Suprapubic skin (tissue), 4 donors: ENCODE data around the gene RPS6KA1. TPM values are rescaled to one million over a fixed set of nuclear protein-coding genes. Genes with fewer than 3 reads are reported as not detected.

Experiments
- DNase-seq, 2 donors: peaks; one replicate each; pipeline ENCODE4 v3.0.0-alpha.2; 2019; ENCODE audit warnings: low spot score in 2 of 2
- H3K27ac ChIP-seq: fragments of 200-600 bp; sonication (generic); one replicate; pipeline ENCODE4 v1.5.1; 2019
- H3K27me3 ChIP-seq: fragments of 200-600 bp; sonication (generic); one replicate; pipeline ENCODE4 v1.5.1; 2019
- H3K36me3 ChIP-seq: fragments of 200-600 bp; sonication (generic); one replicate; pipeline ENCODE4 v1.5.1; 2019
- H3K4me1 ChIP-seq: fragments of 200-600 bp; sonication (generic); one replicate; pipeline ENCODE4 v1.5.1; 2019
- H3K4me3 ChIP-seq: fragments of 200-600 bp; sonication (generic); one replicate; pipeline ENCODE4 v1.5.1; 2019; ENCODE audit warnings: mild to moderate bottlenecking
- H3K9me3 ChIP-seq: fragments of 200-600 bp; sonication (generic); one replicate; pipeline ENCODE4 v1.5.1; 2019
- EP300 ChIP-seq: sonication (generic); formaldehyde crosslinking; IDR thresholded peaks from one replicate; pipeline ENCODE4 v1.6.1; 2017; ENCODE audit warnings: antibody characterized with exemption
- POLR2A ChIP-seq, 2 donors: fragments of 450-650 bp; IDR thresholded peaks; one replicate each; pipeline ENCODE4 v1.6.1; 2017; ENCODE audit warnings: antibody characterized with exemption in 2 of 2, mild to moderate bottlenecking in 2 of 2, moderate library complexity in 2 of 2
- POLR2AphosphoS5 ChIP-seq, 3 donors: sonication (generic); formaldehyde crosslinking; IDR thresholded peaks; one replicate each; pipeline ENCODE4 v1.6.1; 2017; ENCODE audit warnings: antibody characterized with exemption in 3 of 3
- WGBS: methylation state at CpG from one replicate; pipeline ENCODE4 v1.1.5; 2018; 5-methylcytosine and 5-hydroxymethylcytosine counted together
- total RNA-seq, 4 donors: library from RNA; depleted of rRNA; stranded (reverse); fragments of >200 nt; gene quantifications; one replicate each; pipeline ENCODE4 v1.1.0, GENCODE V29; 2016
- TF ChIP-seq, protein P1 (sequence below), 2 donors: fragments of 200-600 bp in 1 of 2; fragments of 450-650 bp in 1 of 2; sonication (generic) in 1 of 2; IDR thresholded peaks; one replicate each; pipeline ENCODE4 v1.5.1; 2016 to 2019; ENCODE audit warnings: antibody characterized with exemption in 2 of 2, mild to moderate bottlenecking in 1 of 2, moderate library complexity in 1 of 2

The RPS6KA1 gene
- 10 to 100 TPM; 37.8 to 50.9 (median 43.7) TPM for total RNA-seq

DNA sequence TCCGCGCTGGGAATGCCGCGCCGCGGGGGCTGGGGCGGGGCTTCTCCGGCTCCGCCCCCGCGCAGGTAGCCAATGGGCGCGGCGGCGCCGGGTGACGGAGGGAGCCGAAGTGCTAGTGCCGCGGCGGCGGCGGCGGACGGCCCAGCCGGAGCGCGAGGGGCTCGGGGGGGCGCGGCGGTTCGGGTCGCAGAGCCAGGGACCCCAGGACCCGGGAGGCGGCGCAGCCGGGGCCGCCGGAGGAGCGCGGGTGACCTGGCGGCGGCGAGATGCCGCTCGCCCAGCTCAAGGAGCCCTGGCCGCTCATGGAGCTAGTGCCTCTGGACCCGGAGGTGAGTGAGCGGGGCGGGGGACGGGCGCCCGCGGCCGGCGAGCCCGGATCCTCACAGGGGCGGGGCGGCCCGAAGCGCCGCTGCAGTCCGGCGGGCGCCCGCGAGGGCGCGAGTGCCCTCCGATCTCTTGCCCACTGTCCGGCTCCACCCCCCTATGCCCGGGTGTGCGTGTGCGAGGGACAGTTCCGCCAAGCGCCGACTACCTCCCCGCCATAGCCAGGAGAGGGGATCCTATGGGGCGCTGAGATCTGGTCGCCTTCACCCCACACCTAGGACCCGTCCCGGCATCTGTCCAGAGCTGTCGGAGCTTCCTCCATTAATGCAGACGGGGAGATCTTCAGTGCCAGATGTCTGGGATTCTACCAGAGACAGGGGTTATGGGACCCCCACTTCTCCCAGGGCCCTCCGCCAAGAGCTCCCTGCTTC lies at the start of gene RPS6KA1:
RPS6KA1 (plus strand) TSS at position 107 of the 755 bp plus-strand sequence; CDS start at position 267, 160 bp downstream.
- DNase-seq, result no peak
- Histone ChIP-seq H3K4me3 (peak within 1 kb of the TSS; percentile 89), H3K36me3 (no peaks in the 10 kb centered on the region), H3K27ac (peak within 1 kb of the TSS; percentile 86), H3K27me3 (peaks cover 6% of the 10 kb centered on the region), H3K9me3 (no peaks in the 10 kb centered on the region), H3K4me1 (peaks cover 32% of the 10 kb centered on the region)
- WGBS, result 0% methylated on average over 4 of the region's 86 CpGs
- TF ChIP-seq EP300, result no peak
- TF ChIP-seq, protein P1, sequence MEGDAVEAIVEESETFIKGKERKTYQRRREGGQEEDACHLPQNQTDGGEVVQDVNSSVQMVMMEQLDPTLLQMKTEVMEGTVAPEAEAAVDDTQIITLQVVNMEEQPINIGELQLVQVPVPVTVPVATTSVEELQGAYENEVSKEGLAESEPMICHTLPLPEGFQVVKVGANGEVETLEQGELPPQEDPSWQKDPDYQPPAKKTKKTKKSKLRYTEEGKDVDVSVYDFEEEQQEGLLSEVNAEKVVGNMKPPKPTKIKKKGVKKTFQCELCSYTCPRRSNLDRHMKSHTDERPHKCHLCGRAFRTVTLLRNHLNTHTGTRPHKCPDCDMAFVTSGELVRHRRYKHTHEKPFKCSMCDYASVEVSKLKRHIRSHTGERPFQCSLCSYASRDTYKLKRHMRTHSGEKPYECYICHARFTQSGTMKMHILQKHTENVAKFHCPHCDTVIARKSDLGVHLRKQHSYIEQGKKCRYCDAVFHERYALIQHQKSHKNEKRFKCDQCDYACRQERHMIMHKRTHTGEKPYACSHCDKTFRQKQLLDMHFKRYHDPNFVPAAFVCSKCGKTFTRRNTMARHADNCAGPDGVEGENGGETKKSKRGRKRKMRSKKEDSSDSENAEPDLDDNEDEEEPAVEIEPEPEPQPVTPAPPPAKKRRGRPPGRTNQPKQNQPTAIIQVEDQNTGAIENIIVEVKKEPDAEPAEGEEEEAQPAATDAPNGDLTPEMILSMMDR (IDR thresholded peaks at IDR 0.05), result no peak
- peak in 1 of 2 donors; percentile 45 for TF ChIP-seq POLR2A (IDR thresholded peaks at IDR 0.05)
- TF ChIP-seq POLR2AphosphoS5 (IDR thresholded peaks at IDR 0.05), result no peak

GRCh38 chr1:26482921-26483320 lies 46.6 kb upstream of the RPS6KA1 start:
- no peak overlapping the region for H3K4me3 ChIP-seq
- no peaks in the 10 kb centered on the region for H3K27me3 ChIP-seq
- no peaks in the 10 kb centered on the region for H3K4me1 ChIP-seq
- H3K9me3 ChIP-seq, result no peaks in the 10 kb centered on the region
- WGBS, result 90% methylated on average over 2 of the region's 2 CpGs
- DNase-seq, result no peak
- peaks cover 12% of the 10 kb centered on the region for H3K36me3 ChIP-seq
- no peak overlapping the region for H3K27ac ChIP-seq
- TF ChIP-seq, protein P1 (IDR thresholded peaks at IDR 0.05), result no peak
- TF ChIP-seq EP300 (no peak), POLR2A (IDR thresholded peaks at IDR 0.05) (no peak), POLR2AphosphoS5 (IDR thresholded peaks at IDR 0.05) (no peak)

DNA sequence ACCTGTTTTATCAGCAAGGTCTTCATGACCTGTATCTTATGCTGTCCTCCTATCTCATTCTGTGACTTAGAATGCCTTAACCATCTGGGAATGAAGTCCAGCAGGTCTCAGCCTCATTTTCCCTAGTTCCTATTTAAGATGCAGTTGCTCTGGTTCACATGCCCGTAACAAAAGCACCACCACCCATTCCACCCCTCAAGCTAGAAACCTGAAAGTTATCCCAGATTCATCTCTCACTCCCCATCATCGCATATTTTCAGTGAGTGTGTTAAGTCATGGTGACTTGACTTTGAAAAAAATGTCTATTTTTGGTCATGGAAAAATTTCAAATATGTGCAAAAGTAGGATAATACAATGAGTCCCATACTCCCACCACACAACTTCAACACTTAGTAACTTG lies 45.6 kb upstream of the RPS6KA1 start:
- Histone ChIP-seq H3K27ac (no peak overlapping the region), H3K4me3 (no peak overlapping the region), H3K36me3 (peaks cover 10% of the 10 kb centered on the region), H3K9me3 (no peaks in the 10 kb centered on the region), H3K4me1 (no peaks in the 10 kb centered on the region), H3K27me3 (no peaks in the 10 kb centered on the region)
- TF ChIP-seq POLR2AphosphoS5 (IDR thresholded peaks at IDR 0.05) (no peak), POLR2A (IDR thresholded peaks at IDR 0.05) (no peak), EP300 (no peak)
- TF ChIP-seq, protein P1 (IDR thresholded peaks at IDR 0.05), result no peak
- no peak for DNase-seq
- 75% methylated on average over 2 of the region's 2 CpGs for WGBS

DNA sequence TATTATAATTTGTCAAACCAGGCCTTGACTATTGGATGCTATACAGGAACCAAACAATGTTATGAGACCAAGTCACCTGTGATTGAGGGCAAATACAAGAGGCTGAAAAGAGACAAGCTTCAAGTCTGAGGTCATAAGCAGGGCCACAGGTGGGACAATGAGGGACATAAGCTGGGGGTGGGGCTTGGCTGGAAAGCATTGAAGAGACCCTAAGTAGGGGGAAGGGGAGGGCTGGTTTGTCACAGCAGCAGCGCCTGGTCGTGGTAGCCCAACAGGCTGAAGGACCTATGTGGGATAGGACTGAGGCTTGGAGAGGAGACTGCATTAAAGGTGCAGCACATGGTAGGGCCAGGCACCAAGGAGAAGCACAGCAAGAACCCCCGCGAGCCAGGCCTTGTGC lies 39.4 kb upstream of the RPS6KA1 start:
- Histone ChIP-seq H3K4me3 (no peak overlapping the region), H3K27me3 (no peaks in the 10 kb centered on the region), H3K27ac (no peak overlapping the region), H3K4me1 (no peaks in the 10 kb centered on the region), H3K36me3 (no peaks in the 10 kb centered on the region), H3K9me3 (no peaks in the 10 kb centered on the region)
- no peak for DNase-seq
- WGBS, result 80% methylated on average over 4 of the region's 4 CpGs
- TF ChIP-seq, protein P1 (IDR thresholded peaks at IDR 0.05), result no peak
- no peak for TF ChIP-seq EP300
- TF ChIP-seq POLR2A (IDR thresholded peaks at IDR 0.05), result no peak
- no peak for TF ChIP-seq POLR2AphosphoS5 (IDR thresholded peaks at IDR 0.05)

DNA sequence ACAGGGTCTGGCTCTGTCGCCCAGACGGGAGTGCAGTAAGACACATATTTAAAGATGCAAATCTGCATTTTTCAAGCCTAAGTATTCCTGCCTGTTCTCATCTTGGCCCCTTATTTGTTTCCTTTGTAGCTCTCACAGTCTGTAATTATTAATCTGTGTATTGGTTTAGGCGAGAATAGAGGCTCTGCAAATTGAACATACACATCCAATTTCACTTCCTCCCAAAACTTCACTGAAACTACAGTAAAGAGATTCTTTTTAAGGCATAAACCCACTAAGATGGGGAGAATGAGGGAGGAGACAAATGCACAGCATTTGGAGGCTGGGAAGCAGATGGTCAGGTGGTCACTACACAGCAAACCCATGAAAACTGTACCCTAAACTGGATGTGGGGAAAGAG lies 36.3 kb upstream of the RPS6KA1 start:
- no peak for DNase-seq
- H3K4me1 ChIP-seq, result no peaks in the 10 kb centered on the region
- TF ChIP-seq, protein P1 (IDR thresholded peaks at IDR 0.05), result no peak
- TF ChIP-seq POLR2A (IDR thresholded peaks at IDR 0.05), result no peak
- H3K27ac ChIP-seq, result no peak overlapping the region
- H3K27me3 ChIP-seq, result no peaks in the 10 kb centered on the region
- WGBS, result 64% methylated on average over 3 of the region's 3 CpGs
- no peaks in the 10 kb centered on the region for H3K36me3 ChIP-seq
- no peaks in the 10 kb centered on the region for H3K9me3 ChIP-seq
- H3K4me3 ChIP-seq, result no peak overlapping the region
